Hepatocyte (in vitro differentiated cells): ENCODE measurements around the gene GARS1. TPM values are rescaled to one million over a fixed set of nuclear protein-coding genes. Genes with fewer than 3 reads are reported as not detected.

Experiments used
- DNase-seq: peaks from one replicate; pipeline ENCODE4 v3.0.0-alpha.2; 2016; ENCODE audit warnings: low spot score
- H2AFZ ChIP-seq: fragments of 200-600 bp; sonication (generic); 2 replicates; pipeline ENCODE4 v1.6.0; 2016; ENCODE audit warnings: antibody characterized with exemption, mild to moderate bottlenecking
- H3K27ac ChIP-seq: fragments of 200-600 bp; sonication (generic); 2 replicates; pipeline ENCODE4 v1.5.1; 2016; ENCODE audit warnings: mild to moderate bottlenecking
- H3K27me3 ChIP-seq: fragments of 200-600 bp; sonication (generic); 2 replicates; pipeline ENCODE4 v1.6.1; 2016
- H3K36me3 ChIP-seq: fragments of 200-600 bp; sonication (generic); replicated peaks from 2 replicates; pipeline ENCODE4 v1.5.1; 2016; ENCODE audit warnings: low read depth; ENCODE audit not compliant: insufficient read depth
- H3K4me1 ChIP-seq: fragments of 200-600 bp; sonication (generic); 2 replicates; pipeline ENCODE4 v1.5.1; 2016; ENCODE audit warnings: mild to moderate bottlenecking, moderate library complexity; ENCODE audit not compliant: insufficient read depth
- H3K4me2 ChIP-seq: fragments of 200-600 bp; sonication (generic); 2 replicates; pipeline ENCODE4 v1.6.0; 2016
- H3K4me3 ChIP-seq: fragments of 200-600 bp; sonication (generic); 2 replicates; pipeline ENCODE4 v1.5.1; 2016; ENCODE audit warnings: mild to moderate bottlenecking
- H3K79me2 ChIP-seq: fragments of 200-600 bp; sonication (generic); 2 replicates; pipeline ENCODE4 v1.6.0; 2017; ENCODE audit warnings: mild to moderate bottlenecking
- H3K9me2 ChIP-seq: fragments of 200-600 bp; sonication (generic); replicated peaks from 2 replicates; pipeline ENCODE4 v1.6.0; 2017; ENCODE audit warnings: mild to moderate bottlenecking; ENCODE audit not compliant: insufficient read depth
- H3K9me3 ChIP-seq: fragments of 200-600 bp; sonication (generic); 2 replicates; pipeline ENCODE4 v1.5.1; 2016; ENCODE audit warnings: low read depth, mild to moderate bottlenecking
- H4K20me1 ChIP-seq: fragments of 200-600 bp; sonication (generic); 2 replicates; pipeline ENCODE4 v1.6.0; 2016; ENCODE audit warnings: mild to moderate bottlenecking; ENCODE audit not compliant: insufficient read depth, poor library complexity, severe bottlenecking
- EZH2 ChIP-seq: fragments of 200-600 bp; sonication (generic); IDR thresholded peaks from 2 replicates; pipeline ENCODE4 v1.6.1; 2016; ENCODE audit warnings: antibody characterized with exemption, mild to moderate bottlenecking, borderline replicate concordance
- EZH2phosphoT487 ChIP-seq: fragments of 200-600 bp; sonication (generic); IDR thresholded peaks from one replicate; pipeline ENCODE4 v1.6.1; 2018; ENCODE audit warnings: antibody characterized with exemption, mild to moderate bottlenecking, low read depth, moderate library complexity; ENCODE audit not compliant: unreplicated experiment, severe bottlenecking
- WGBS: methylation state at CpG from one replicate; pipeline ENCODE4 v1.1.6; 2016; ENCODE audit warnings: low lambda C conversion rate; ENCODE audit errors: missing lambda C conversion rate; 5-methylcytosine and 5-hydroxymethylcytosine counted together
- polyA plus RNA-seq: library from polyadenylated mRNA; unstranded; fragments of >200 nt; fragmentation: Nextera tagmentation; extraction: Ambion mirVana; gene quantifications from 2 replicates; pipeline ENCODE4 v1.2.1, GENCODE V29; 2016
- total RNA-seq: library from RNA; depleted of rRNA; stranded (reverse); fragments of >200 nt; gene quantifications from 2 replicates; pipeline ENCODE4 v1.2.3, GENCODE V29; 2014
- TF ChIP-seq, protein P1 (sequence below): fragments of 200-600 bp; sonication (generic); IDR thresholded peaks from 2 replicates; pipeline ENCODE4 v1.5.1; 2016; ENCODE audit warnings: antibody characterized with exemption, mild to moderate bottlenecking; ENCODE audit not compliant: poor library complexity

The GARS1 gene
- total and polyA plus RNA-seq, 2 experiments from 2014 or later = 131 to 163 TPM

DNA sequence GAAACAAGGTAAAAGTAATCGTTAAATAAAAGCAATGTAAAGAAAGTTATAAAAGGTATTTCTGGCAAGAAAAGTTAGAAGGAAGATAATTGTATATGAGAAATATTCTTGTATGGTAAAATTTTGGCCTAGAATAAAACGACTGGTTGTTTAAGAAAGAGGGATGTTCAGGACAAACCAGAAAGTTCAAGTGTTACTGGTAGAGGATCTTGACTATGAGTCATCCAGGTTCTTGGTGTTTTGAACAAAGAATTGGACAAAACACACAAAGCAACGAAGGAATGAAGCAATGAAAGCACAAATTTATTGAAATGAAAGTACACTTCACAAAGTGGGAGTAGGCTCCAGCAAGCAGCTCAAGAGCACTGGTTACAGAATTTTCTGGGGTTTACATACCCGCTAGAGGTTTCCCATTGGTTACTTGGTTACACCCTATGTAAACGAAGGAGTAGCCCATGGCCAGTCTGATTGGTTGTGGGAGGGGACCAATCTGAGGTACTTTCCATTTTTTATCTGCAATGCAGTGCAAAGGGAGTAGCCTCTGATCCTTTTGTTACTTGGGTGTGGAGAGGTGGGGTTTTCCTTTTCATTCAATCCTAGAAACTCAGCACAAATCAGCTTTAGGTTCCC lies 22.4 kb upstream of the GARS1 start:
- 94% methylated on average over 5 of the region's 5 CpGs for WGBS
- no peak overlapping the region for H3K27ac ChIP-seq

DNA sequence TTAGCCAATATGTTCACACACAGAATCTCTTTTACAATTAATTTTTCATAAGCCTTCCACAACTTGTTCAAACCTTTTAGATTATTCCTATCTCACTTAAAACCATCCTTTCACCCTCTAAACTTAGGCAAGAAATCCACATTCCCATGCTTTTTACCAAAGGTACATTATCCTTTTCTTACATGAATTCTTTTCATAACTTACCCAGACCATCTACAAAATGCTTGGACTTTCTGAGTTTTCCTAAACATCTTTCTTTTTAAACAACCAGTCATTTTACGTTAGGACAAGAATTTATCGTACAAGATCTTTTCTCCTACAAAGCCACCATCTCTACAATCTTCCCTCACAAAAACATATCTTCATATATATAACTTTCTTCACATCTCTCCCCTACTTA lies 18.8 kb upstream of the GARS1 start:
- H3K79me2 ChIP-seq = no peaks in the 10 kb centered on the region
- no peak overlapping the region for H3K4me3 ChIP-seq
- TF ChIP-seq EZH2phosphoT487 (no peak), EZH2 (no peak)
- TF ChIP-seq, protein P1, sequence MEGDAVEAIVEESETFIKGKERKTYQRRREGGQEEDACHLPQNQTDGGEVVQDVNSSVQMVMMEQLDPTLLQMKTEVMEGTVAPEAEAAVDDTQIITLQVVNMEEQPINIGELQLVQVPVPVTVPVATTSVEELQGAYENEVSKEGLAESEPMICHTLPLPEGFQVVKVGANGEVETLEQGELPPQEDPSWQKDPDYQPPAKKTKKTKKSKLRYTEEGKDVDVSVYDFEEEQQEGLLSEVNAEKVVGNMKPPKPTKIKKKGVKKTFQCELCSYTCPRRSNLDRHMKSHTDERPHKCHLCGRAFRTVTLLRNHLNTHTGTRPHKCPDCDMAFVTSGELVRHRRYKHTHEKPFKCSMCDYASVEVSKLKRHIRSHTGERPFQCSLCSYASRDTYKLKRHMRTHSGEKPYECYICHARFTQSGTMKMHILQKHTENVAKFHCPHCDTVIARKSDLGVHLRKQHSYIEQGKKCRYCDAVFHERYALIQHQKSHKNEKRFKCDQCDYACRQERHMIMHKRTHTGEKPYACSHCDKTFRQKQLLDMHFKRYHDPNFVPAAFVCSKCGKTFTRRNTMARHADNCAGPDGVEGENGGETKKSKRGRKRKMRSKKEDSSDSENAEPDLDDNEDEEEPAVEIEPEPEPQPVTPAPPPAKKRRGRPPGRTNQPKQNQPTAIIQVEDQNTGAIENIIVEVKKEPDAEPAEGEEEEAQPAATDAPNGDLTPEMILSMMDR = no peak
- 98% methylated on average over 2 of the region's 2 CpGs for WGBS
- DNase-seq = no peak
- no peak overlapping the region for H3K27ac ChIP-seq
- peaks cover 7% of the 10 kb centered on the region for H3K9me3 ChIP-seq
- no peaks in the 10 kb centered on the region for H3K36me3 ChIP-seq
- no peaks in the 10 kb centered on the region for H3K9me2 ChIP-seq
- no peak overlapping the region for H2AFZ ChIP-seq
- no peaks in the 10 kb centered on the region for H3K27me3 ChIP-seq
- H4K20me1 ChIP-seq = no peaks in the 10 kb centered on the region
- H3K4me2 ChIP-seq = no peak overlapping the region
- no peaks in the 10 kb centered on the region for H3K4me1 ChIP-seq

More for the DNA sequence above, 22.4 kb upstream of the GARS1 start:
- no peak overlapping the region for H3K4me3 ChIP-seq
- H3K9me3 ChIP-seq = peaks cover 7% of the 10 kb centered on the region
- H3K4me1 ChIP-seq = no peaks in the 10 kb centered on the region
- no peak for TF ChIP-seq EZH2phosphoT487
- TF ChIP-seq, protein P1 = no peak
- no peak for TF ChIP-seq EZH2
- DNase-seq = no peak
- H2AFZ ChIP-seq = no peak overlapping the region
- H3K9me2 ChIP-seq = no peaks in the 10 kb centered on the region
- no peaks in the 10 kb centered on the region for H3K79me2 ChIP-seq
- no peaks in the 10 kb centered on the region for H3K36me3 ChIP-seq
- H3K4me2 ChIP-seq = no peak overlapping the region
- no peaks in the 10 kb centered on the region for H3K27me3 ChIP-seq
- H4K20me1 ChIP-seq = no peaks in the 10 kb centered on the region

DNA sequence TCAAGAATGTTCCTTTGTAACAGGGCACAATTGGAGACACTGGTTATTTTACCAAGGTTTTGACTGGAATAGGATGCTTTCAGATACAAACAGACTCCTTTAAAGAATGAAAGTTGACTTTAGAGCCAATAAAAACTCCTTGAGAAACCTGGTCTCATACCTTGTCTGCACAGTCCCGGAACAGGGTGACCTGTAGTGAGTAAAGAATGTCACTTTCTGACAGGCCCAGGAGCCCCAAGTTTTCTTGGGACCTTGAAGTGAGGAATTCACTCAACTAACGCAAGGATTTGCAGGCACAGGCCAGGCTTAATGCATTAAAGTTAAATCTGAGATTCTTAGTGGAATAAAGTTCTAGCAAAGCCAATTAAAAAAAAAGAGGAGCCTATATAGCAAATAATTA lies 11.5 kb upstream of the GARS1 start:
- H3K36me3 ChIP-seq = no peaks in the 10 kb centered on the region
- H2AFZ ChIP-seq = no peak overlapping the region
- TF ChIP-seq EZH2 = no peak
- no peaks in the 10 kb centered on the region for H3K4me1 ChIP-seq
- no peaks in the 10 kb centered on the region for H3K27me3 ChIP-seq
- H3K9me3 ChIP-seq = no peaks in the 10 kb centered on the region
- H3K79me2 ChIP-seq = peaks cover 4% of the 10 kb centered on the region
- H3K4me2 ChIP-seq = no peak overlapping the region
- H3K9me2 ChIP-seq = no peaks in the 10 kb centered on the region
- no peak overlapping the region for H3K4me3 ChIP-seq
- no peak for DNase-seq
- H4K20me1 ChIP-seq = no peaks in the 10 kb centered on the region
- WGBS = 94% methylated on average over 2 of the region's 2 CpGs
- no peak overlapping the region for H3K27ac ChIP-seq

DNA sequence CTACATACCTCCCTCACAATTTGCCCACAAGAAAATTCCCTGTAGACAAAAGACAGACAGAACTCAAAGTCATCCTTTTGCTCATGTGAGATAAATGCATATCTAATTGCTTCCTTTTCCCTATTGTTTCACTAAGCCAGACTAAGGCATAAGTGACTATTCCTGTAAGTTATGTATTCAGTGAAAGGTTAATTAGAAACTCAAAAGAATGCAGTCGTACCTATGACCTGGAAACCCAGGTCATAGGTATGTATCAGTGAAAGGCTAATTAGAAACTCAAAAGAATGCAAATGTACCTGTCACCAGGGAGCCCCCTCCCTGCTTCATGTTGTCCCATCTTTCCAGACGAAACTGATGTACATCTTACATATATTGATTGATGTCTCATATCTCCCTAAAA lies 10.3 kb upstream of the GARS1 start:
- Histone ChIP-seq H3K36me3 (no peaks in the 10 kb centered on the region), H3K4me2 (no peak overlapping the region), H3K9me3 (no peaks in the 10 kb centered on the region), H3K79me2 (peaks cover 15% of the 10 kb centered on the region), H2AFZ (no peak overlapping the region), H3K27me3 (no peaks in the 10 kb centered on the region), H3K9me2 (no peaks in the 10 kb centered on the region), H3K4me1 (no peaks in the 10 kb centered on the region), H3K4me3 (no peak overlapping the region), H4K20me1 (no peaks in the 10 kb centered on the region), H3K27ac (no peak overlapping the region)
- DNase-seq = no peak
- TF ChIP-seq, protein P1 = no peak
- TF ChIP-seq EZH2phosphoT487 = no peak
- TF ChIP-seq EZH2 = no peak
- WGBS = 50% methylated on average over 2 of the region's 2 CpGs
